ENCODE data around the gene TMEM43. TPM values are rescaled to one million over a fixed set of nuclear protein-coding genes. Genes with fewer than 3 reads are reported as not detected.

The TMEM43 gene
- total and polyA plus RNA-seq, 2 experiments from 2014 or later: 59.4 to 73.1 TPM

- 94% methylated on average over 11 of the region's 11 CpGs for WGBS (ENCODE audit: low lambda C conversion rate, missing lambda C conversion rate)
- Histone ChIP-seq H3K4me1 (ENCODE audit: insufficient read depth) (no peaks in the 10 kb centered on the region), H3K4me3 (no peak overlapping the region), H3K27ac (no peak overlapping the region), H2AFZ (no peak overlapping the region), H3K9me2 (replicated peaks; ENCODE audit: insufficient read depth) (no peaks in the 10 kb centered on the region), H3K9me3 (ENCODE audit: low read depth) (no peaks in the 10 kb centered on the region), H3K4me2 (no peak overlapping the region), H4K20me1 (ENCODE audit: insufficient read depth, poor library complexity, severe bottlenecking) (no peaks in the 10 kb centered on the region), H3K27me3 (no peaks in the 10 kb centered on the region), H3K79me2 (no peaks in the 10 kb centered on the region), H3K36me3 (replicated peaks; ENCODE audit: insufficient read depth, low read depth) (no peaks in the 10 kb centered on the region)
- DNase-seq (ENCODE audit: low spot score): no peak
- TF ChIP-seq EZH2 (IDR thresholded peaks at IDR 0.05; ENCODE audit: borderline replicate concordance) (no peak), EZH2phosphoT487 (IDR thresholded peaks at IDR 0.05; ENCODE audit: low read depth, severe bottlenecking, unreplicated experiment) (no peak), CTCF (IDR thresholded peaks at IDR 0.05; ENCODE audit: poor library complexity) (peak; percentile 6)
Observed at GRCh38 chr3:14152233-14152962, 27.5 kb downstream of the TMEM43 start.

GRCh38 chr3:14152963-14153355 lies 28.1 kb downstream of the TMEM43 start:
- DNase-seq (ENCODE audit: low spot score): no peak
- Histone ChIP-seq H4K20me1 (ENCODE audit: insufficient read depth, poor library complexity, severe bottlenecking) (no peaks in the 10 kb centered on the region), H3K27me3 (no peaks in the 10 kb centered on the region), H3K4me1 (ENCODE audit: insufficient read depth) (no peaks in the 10 kb centered on the region), H3K79me2 (no peaks in the 10 kb centered on the region), H3K36me3 (replicated peaks; ENCODE audit: insufficient read depth, low read depth) (no peaks in the 10 kb centered on the region), H2AFZ (no peak overlapping the region), H3K9me3 (ENCODE audit: low read depth) (no peaks in the 10 kb centered on the region), H3K27ac (no peak overlapping the region), H3K4me2 (no peak overlapping the region), H3K4me3 (no peak overlapping the region), H3K9me2 (replicated peaks; ENCODE audit: insufficient read depth) (no peaks in the 10 kb centered on the region)
- WGBS (ENCODE audit: low lambda C conversion rate, missing lambda C conversion rate): 91% methylated on average over 4 of the region's 4 CpGs
- no peak for TF ChIP-seq EZH2phosphoT487 (IDR thresholded peaks at IDR 0.05; ENCODE audit: low read depth, severe bottlenecking, unreplicated experiment)
- TF ChIP-seq EZH2 (IDR thresholded peaks at IDR 0.05; ENCODE audit: borderline replicate concordance): no peak
- no peak for TF ChIP-seq CTCF (IDR thresholded peaks at IDR 0.05; ENCODE audit: poor library complexity)

- no peaks in the 10 kb centered on the region for H3K79me2 ChIP-seq
- H3K36me3 ChIP-seq (replicated peaks; ENCODE audit: insufficient read depth, low read depth): no peaks in the 10 kb centered on the region
Observed at GRCh38 chr3:14153663-14154062, 28.8 kb downstream of the TMEM43 start.

More at GRCh38 chr3:14153663-14154062, 28.8 kb downstream of the TMEM43 start:
- no peak for TF ChIP-seq EZH2 (IDR thresholded peaks at IDR 0.05; ENCODE audit: borderline replicate concordance)
- no peak for TF ChIP-seq CTCF (IDR thresholded peaks at IDR 0.05; ENCODE audit: poor library complexity)
- no peak for TF ChIP-seq EZH2phosphoT487 (IDR thresholded peaks at IDR 0.05; ENCODE audit: low read depth, severe bottlenecking, unreplicated experiment)
- Histone ChIP-seq H3K27me3 (no peaks in the 10 kb centered on the region), H3K9me3 (ENCODE audit: low read depth) (no peaks in the 10 kb centered on the region), H3K27ac (no peak overlapping the region), H3K9me2 (replicated peaks; ENCODE audit: insufficient read depth) (no peaks in the 10 kb centered on the region), H3K4me1 (ENCODE audit: insufficient read depth) (no peaks in the 10 kb centered on the region), H3K4me3 (no peak overlapping the region), H4K20me1 (ENCODE audit: insufficient read depth, poor library complexity, severe bottlenecking) (no peaks in the 10 kb centered on the region), H3K4me2 (no peak overlapping the region), H2AFZ (no peak overlapping the region)
- no peak for DNase-seq (ENCODE audit: low spot score)
- 98% methylated on average over 6 of the region's 6 CpGs for WGBS (ENCODE audit: low lambda C conversion rate, missing lambda C conversion rate)

All from hepatocyte (in vitro differentiated cells).